DOHH2 (cell line): ENCODE data around the gene RALGDS.

ENCODE experiments used
- EZH2phosphoT487 ChIP-seq: fragments of 200-600 bp; sonication (generic); IDR thresholded peaks from 2 replicates; pipeline ENCODE4 v1.6.1; 2017; ENCODE audit warnings: borderline replicate concordance, mild to moderate bottlenecking, antibody characterized with exemption, low read length, moderate library complexity, mixed read lengths
- TF ChIP-seq, protein P1 (sequence below): fragments of 200-600 bp; sonication (generic); IDR thresholded peaks from one replicate; pipeline ENCODE4 v1.5.1; 2014; ENCODE audit warnings: antibody characterized with exemption, mild to moderate bottlenecking, low read depth, low read length; ENCODE audit not compliant: poor library complexity, severe bottlenecking

DNA sequence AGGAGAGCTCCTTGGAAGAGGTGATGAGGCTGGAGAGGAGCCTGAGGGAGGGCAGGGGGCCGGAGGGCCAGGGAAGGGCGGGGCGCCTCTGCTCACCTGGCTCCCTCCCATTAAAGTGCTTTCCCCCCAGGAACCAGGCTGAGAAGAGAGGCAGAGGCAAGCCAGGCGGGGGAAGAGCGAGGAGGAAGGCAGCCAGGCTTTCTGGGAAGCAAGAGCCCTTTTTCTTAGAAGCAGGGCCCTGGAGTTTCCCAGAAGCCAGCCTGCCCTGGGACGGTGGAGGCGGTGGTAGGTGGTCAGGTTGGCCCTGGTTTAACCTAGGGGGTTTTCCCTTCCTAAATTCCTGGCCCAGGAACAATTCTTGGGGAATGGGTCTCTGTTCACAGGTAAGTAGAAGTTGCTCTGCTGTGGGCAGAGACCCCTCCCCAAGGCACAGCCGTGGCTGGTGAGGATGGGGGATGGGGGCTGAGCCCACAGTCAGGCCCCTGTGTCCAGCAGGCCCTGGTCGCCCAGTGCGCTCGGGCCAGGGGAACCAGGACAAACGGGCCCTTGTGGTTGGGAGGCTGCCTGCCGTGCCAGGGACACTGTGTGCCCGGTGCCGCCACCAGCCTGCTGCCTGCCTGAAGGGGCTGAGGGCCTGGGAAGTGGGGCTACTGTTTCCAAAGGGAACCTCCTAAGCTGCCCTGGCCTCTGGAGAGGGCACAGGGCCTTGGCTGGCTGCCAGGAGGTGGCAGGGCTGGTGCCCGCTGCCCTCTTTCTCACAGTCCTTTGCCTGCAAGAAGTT, 16.6 kb upstream of the RALGDS start:
- TF ChIP-seq, protein P1, sequence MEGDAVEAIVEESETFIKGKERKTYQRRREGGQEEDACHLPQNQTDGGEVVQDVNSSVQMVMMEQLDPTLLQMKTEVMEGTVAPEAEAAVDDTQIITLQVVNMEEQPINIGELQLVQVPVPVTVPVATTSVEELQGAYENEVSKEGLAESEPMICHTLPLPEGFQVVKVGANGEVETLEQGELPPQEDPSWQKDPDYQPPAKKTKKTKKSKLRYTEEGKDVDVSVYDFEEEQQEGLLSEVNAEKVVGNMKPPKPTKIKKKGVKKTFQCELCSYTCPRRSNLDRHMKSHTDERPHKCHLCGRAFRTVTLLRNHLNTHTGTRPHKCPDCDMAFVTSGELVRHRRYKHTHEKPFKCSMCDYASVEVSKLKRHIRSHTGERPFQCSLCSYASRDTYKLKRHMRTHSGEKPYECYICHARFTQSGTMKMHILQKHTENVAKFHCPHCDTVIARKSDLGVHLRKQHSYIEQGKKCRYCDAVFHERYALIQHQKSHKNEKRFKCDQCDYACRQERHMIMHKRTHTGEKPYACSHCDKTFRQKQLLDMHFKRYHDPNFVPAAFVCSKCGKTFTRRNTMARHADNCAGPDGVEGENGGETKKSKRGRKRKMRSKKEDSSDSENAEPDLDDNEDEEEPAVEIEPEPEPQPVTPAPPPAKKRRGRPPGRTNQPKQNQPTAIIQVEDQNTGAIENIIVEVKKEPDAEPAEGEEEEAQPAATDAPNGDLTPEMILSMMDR, result no peak
- no peak for TF ChIP-seq EZH2phosphoT487
